HCT116 (cell line): ENCODE results near the gene KATNAL2.

Experiments used
- JUND ChIP-seq: IDR thresholded peaks from 2 replicates; pipeline ENCODE4 v1.6.1; 2012
- POLR2A ChIP-seq: IDR thresholded peaks from 2 replicates; pipeline ENCODE4 v1.7.0; 2011; ENCODE audit warnings: borderline replicate concordance; ENCODE audit not compliant: insufficient read depth, insufficient read length; ENCODE audit errors: extremely low read depth
- REST ChIP-seq: IDR thresholded peaks from 2 replicates; pipeline ENCODE4 v1.6.1; 2012; ENCODE audit warnings: low read depth
- TF ChIP-seq, protein P1 (sequence below): IDR thresholded peaks from 2 replicates; pipeline ENCODE4 v1.6.1; 2012

DNA sequence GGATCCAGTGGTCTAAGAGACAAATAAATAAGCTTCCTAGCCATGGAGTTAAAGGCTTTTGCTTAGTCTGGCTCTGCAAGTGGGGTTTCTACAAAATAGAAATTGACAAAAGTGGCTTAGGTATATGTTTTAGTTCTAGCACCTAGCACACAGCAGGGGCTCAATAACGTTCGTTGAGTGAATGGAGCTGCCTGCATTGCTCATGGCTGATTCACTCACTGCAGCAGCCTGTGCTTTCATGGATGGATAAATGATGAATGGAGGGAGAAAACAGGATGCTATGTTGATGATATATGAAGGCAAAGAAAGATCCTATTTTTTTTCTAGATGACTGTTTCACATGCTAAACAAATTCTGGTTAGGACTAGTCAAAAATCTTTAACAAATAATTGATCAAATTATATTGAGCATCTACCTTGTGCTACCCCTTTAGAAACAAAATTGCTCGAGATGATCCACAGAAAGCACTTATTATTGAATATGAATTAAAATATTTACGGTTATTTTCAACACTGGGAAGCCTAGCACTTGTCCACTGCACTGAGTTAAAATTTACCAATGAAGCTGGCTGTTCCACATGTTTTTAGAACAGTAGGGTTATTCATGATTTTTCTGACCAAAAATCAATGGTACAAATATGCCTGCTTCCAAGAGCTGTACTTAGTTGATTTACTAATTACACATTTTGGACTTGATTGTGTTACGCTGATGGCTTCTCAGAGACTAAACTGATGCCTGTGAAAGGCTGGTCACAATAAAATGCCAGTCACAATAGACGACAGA is 193.3 kb downstream of the KATNAL2 start:
- TF ChIP-seq, protein P1, sequence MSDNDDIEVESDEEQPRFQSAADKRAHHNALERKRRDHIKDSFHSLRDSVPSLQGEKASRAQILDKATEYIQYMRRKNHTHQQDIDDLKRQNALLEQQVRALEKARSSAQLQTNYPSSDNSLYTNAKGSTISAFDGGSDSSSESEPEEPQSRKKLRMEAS: no peak
- TF ChIP-seq REST (no peak), JUND (no peak), POLR2A (no peak)
